ENCODE measurements around the gene GPRC6A. TPM values are rescaled to one million over a fixed set of nuclear protein-coding genes. Genes with fewer than 3 reads are reported as not detected.
"Not testable (repeated sequence)": the region's sequence is repeated elsewhere in the genome, so short reads cannot be mapped to it uniquely, and the experiment has no call there.

The GPRC6A gene
- total RNA-seq, 2 experiments from 2014 or later = not detected

GRCh38 chr6:116827561-116828240, 1.2 kb downstream of the GPRC6A start:
- H3K9me3 ChIP-seq (ENCODE audit: control insufficient read depth in 1 of 2, insufficient read depth in 1 of 2, low read length in 2 of 2) = no peaks in the 10 kb centered on the region
- Mint-ChIP-seq H3K27ac (no peak overlapping the region), H3K4me3 (no peak overlapping the region), H3K4me1 (ENCODE audit: low read depth) (no peaks in the 10 kb centered on the region), H3K36me3 (ENCODE audit: low read depth) (no peaks in the 10 kb centered on the region), H3K27me3 (no peaks in the 10 kb centered on the region), H3K9me3 (peaks cover 12% of the 10 kb centered on the region)
- CTCF ChIA-PET = no interaction called here
- H3K4me3 ChIP-seq (ENCODE audit: low read length) = no peak overlapping the region
- intact Hi-C loops (cut with DNase I, micrococcal nuclease) = no loop called here
- H3K4me1 ChIP-seq (ENCODE audit: insufficient read depth, low read length) = no peaks in the 10 kb centered on the region
- no peaks in the 10 kb centered on the region for H3K27me3 ChIP-seq (ENCODE audit: control insufficient read depth in 1 of 2, insufficient read depth in 2 of 2, low read length in 2 of 2)
- DNase-seq (no peak), ATAC-seq (ENCODE audit: poor library complexity) (no peak)
- H3K36me3 ChIP-seq (ENCODE audit: insufficient read depth, low read length) = no peaks in the 10 kb centered on the region
- no peak overlapping the region for H3K27ac ChIP-seq (ENCODE audit: low read depth in 1 of 2, low read length in 2 of 2)
- POLR2A ChIA-PET = no interaction called here
- TF ChIP-seq CTCF (IDR thresholded peaks at IDR 0.05) = no peak

- H3K4me1 ChIP-seq (ENCODE audit: insufficient read depth, low read length); DNase-seq; H3K27ac ChIP-seq (ENCODE audit: low read depth in 1 of 2, low read length in 2 of 2); intact Hi-C loops (cut with DNase I, micrococcal nuclease); POLR2A ChIA-PET; ATAC-seq (ENCODE audit: poor library complexity); H3K36me3 Mint-ChIP-seq (ENCODE audit: low read depth); H3K27ac Mint-ChIP-seq; CTCF ChIA-PET; H3K9me3 Mint-ChIP-seq; H3K4me3 Mint-ChIP-seq; H3K4me1 Mint-ChIP-seq (ENCODE audit: low read depth); H3K4me3 ChIP-seq (ENCODE audit: low read length); H3K36me3 ChIP-seq (ENCODE audit: insufficient read depth, low read length); H3K9me3 ChIP-seq (ENCODE audit: control insufficient read depth in 1 of 2, insufficient read depth in 1 of 2, low read length in 2 of 2); H3K27me3 Mint-ChIP-seq; H3K27me3 ChIP-seq (ENCODE audit: control insufficient read depth in 1 of 2, insufficient read depth in 2 of 2, low read length in 2 of 2): not testable (repeated sequence)
Measured at GRCh38 chr6:116816336-116816735, 12.5 kb downstream of the GPRC6A start.

GRCh38 chr6:116812051-116812650, 16.7 kb downstream of the GPRC6A start:
- no peak overlapping the region for H3K27ac Mint-ChIP-seq
- no peaks in the 10 kb centered on the region for H3K4me1 ChIP-seq (ENCODE audit: insufficient read depth, low read length)
- H3K27me3 Mint-ChIP-seq = peaks cover 26% of the 10 kb centered on the region
- H3K36me3 ChIP-seq (ENCODE audit: insufficient read depth, low read length) = no peaks in the 10 kb centered on the region
- no peak for TF ChIP-seq CTCF (IDR thresholded peaks at IDR 0.05)
- ChIA-PET CTCF (no interaction called here), POLR2A (no interaction called here)
- H3K27me3 ChIP-seq (ENCODE audit: control insufficient read depth in 1 of 2, insufficient read depth in 2 of 2, low read length in 2 of 2) = no peaks in the 10 kb centered on the region
- H3K36me3 Mint-ChIP-seq (ENCODE audit: low read depth) = peaks cover 4% of the 10 kb centered on the region
- DNase-seq (no peak), ATAC-seq (ENCODE audit: poor library complexity) (no peak)
- no peak overlapping the region for H3K4me3 ChIP-seq (ENCODE audit: low read length)
- H3K4me3 Mint-ChIP-seq = no peak overlapping the region
- H3K9me3 ChIP-seq (ENCODE audit: control insufficient read depth in 1 of 2, insufficient read depth in 1 of 2, low read length in 2 of 2) = peaks cover 0 to 13% of the 10 kb centered on the region in 2 experiments
- intact Hi-C loops (cut with DNase I, micrococcal nuclease) = no loop called here
- peaks cover 8% of the 10 kb centered on the region for H3K9me3 Mint-ChIP-seq
- no peak overlapping the region for H3K27ac ChIP-seq (ENCODE audit: low read depth in 1 of 2, low read length in 2 of 2)
- no peaks in the 10 kb centered on the region for H3K4me1 Mint-ChIP-seq (ENCODE audit: low read depth)

- no peaks in the 10 kb centered on the region for H3K4me1 ChIP-seq (ENCODE audit: insufficient read depth, low read length)
- ChIA-PET POLR2A (no interaction called here), CTCF (no interaction called here)
- DNase-seq (no peak), ATAC-seq (ENCODE audit: poor library complexity) (no peak)
- Mint-ChIP-seq H3K27me3 (peaks cover 42% of the 10 kb centered on the region), H3K4me3 (no peak overlapping the region), H3K9me3 (no peaks in the 10 kb centered on the region), H3K27ac (no peak overlapping the region), H3K36me3 (ENCODE audit: low read depth) (no peaks in the 10 kb centered on the region), H3K4me1 (ENCODE audit: low read depth) (no peaks in the 10 kb centered on the region)
- no peak overlapping the region for H3K27ac ChIP-seq (ENCODE audit: low read depth in 1 of 2, low read length in 2 of 2)
- H3K36me3 ChIP-seq (ENCODE audit: insufficient read depth, low read length) = no peaks in the 10 kb centered on the region
- no peaks in the 10 kb centered on the region for H3K27me3 ChIP-seq (ENCODE audit: control insufficient read depth in 1 of 2, insufficient read depth in 2 of 2, low read length in 2 of 2)
- no peak for TF ChIP-seq CTCF (IDR thresholded peaks at IDR 0.05)
- intact Hi-C loops (cut with DNase I, micrococcal nuclease) = no loop called here
- no peak overlapping the region for H3K4me3 ChIP-seq (ENCODE audit: low read length)
- no peaks in the 10 kb centered on the region for H3K9me3 ChIP-seq (ENCODE audit: control insufficient read depth in 1 of 2, insufficient read depth in 1 of 2, low read length in 2 of 2)
Measured at GRCh38 chr6:116801971-116802370, 26.9 kb downstream of the GPRC6A start.
